WTC11 (cell line): ENCODE measurements around the gene SYCE3.

Experiments used
- ARID4B ChIP-seq: sonication (generic); formaldehyde crosslinking; IDR thresholded peaks from 2 replicates; pipeline ENCODE4 v1.8.0; 2023; ENCODE audit warnings: missing genetic modification reagents, mild to moderate bottlenecking, borderline replicate concordance
- ATF1 ChIP-seq: sonication (generic); formaldehyde crosslinking; IDR thresholded peaks from 2 replicates; pipeline ENCODE4 v1.8.1; 2023; ENCODE audit warnings: mild to moderate bottlenecking, moderate library complexity, missing genetic modification reagents
- ATF2 ChIP-seq: sonication (generic); formaldehyde crosslinking; IDR thresholded peaks from 2 replicates; pipeline ENCODE4 v1.8.1; 2022; ENCODE audit warnings: low read depth, missing genetic modification reagents, borderline replicate concordance
- CTCF ChIP-seq: fragments of 200-600 bp; IDR thresholded peaks from 2 replicates; pipeline ENCODE4 v1.8.0; 2022; ENCODE audit warnings: antibody characterized with exemption
- GABPB1 ChIP-seq: sonication (generic); formaldehyde crosslinking; IDR thresholded peaks from 2 replicates; pipeline ENCODE4 v1.8.1; 2023; ENCODE audit warnings: mild to moderate bottlenecking, missing genetic modification reagents
- IRF1 ChIP-seq: sonication (generic); formaldehyde crosslinking; IDR thresholded peaks from 2 replicates; pipeline ENCODE4 v1.8.0; 2023; ENCODE audit warnings: missing genetic modification reagents
- MYBL2 ChIP-seq: sonication (generic); formaldehyde crosslinking; IDR thresholded peaks from 2 replicates; pipeline ENCODE4 v1.8.1; 2023; ENCODE audit warnings: mild to moderate bottlenecking, moderate library complexity, missing genetic modification reagents
- NR3C1 ChIP-seq: sonication (generic); formaldehyde crosslinking; conservative IDR thresholded peaks from 2 replicates; pipeline ENCODE4 v1.8.1; 2023; ENCODE audit warnings: low read depth, mild to moderate bottlenecking, missing genetic modification reagents
- PRDM15 ChIP-seq: sonication (generic); formaldehyde crosslinking; IDR thresholded peaks from 2 replicates; pipeline ENCODE4 v1.8.0; 2022; ENCODE audit warnings: missing genetic modification reagents
- PREB ChIP-seq: sonication (generic); formaldehyde crosslinking; IDR thresholded peaks from 2 replicates; pipeline ENCODE4 v1.8.1; 2022; ENCODE audit warnings: mild to moderate bottlenecking, missing genetic modification reagents, moderate library complexity, borderline replicate concordance
- RELA ChIP-seq: sonication (generic); formaldehyde crosslinking; IDR thresholded peaks from 2 replicates; pipeline ENCODE4 v1.8.1; 2022; ENCODE audit warnings: missing genetic modification reagents, mild to moderate bottlenecking, borderline replicate concordance
- ZNF396 ChIP-seq: fragments of 250-450 bp; sonication (Bioruptor Pico); IDR thresholded peaks from 2 replicates; pipeline ENCODE4 v1.8.0; 2021; ENCODE audit warnings: mild to moderate bottlenecking, moderate library complexity, borderline replicate concordance

- TF ChIP-seq CTCF (no peak), IRF1 (no peak), MYBL2 (CRISPR knock-in tag) (no peak), RELA (no peak), ARID4B (CRISPR knock-in tag) (no peak), GABPB1 (CRISPR knock-in tag) (no peak), ATF1 (CRISPR knock-in tag) (no peak), PREB (CRISPR knock-in tag) (no peak), ZNF396 (CRISPR knock-in tag) (no peak), PRDM15 (no peak), ATF2 (CRISPR knock-in tag) (no peak), NR3C1 (CRISPR knock-in tag) (no peak)
Measured at GRCh38 chr22:50571264-50572175, 8.8 kb upstream of the SYCE3 start.
